ENCODE results near the gene S100A2. TPM values are rescaled to one million over a fixed set of nuclear protein-coding genes. Genes with fewer than 3 reads are reported as not detected.

The S100A2 gene
- polyA plus RNA-seq, 2 of the 4 experiments (the other 2 are of a cell fraction): 5.1 to 15.9 TPM

- H3K4me3 ChIP-seq: peak overlapping the region; percentile 45
- peak overlapping the region; percentile 91 to 96 for H3K27ac ChIP-seq
- peak overlapping the region; percentile 96 for H3K4me2 ChIP-seq
- H3K9me3 ChIP-seq: no peaks in the 10 kb centered on the region
- peak; percentile 73 to 82 for ATAC-seq
- CTCF ChIA-PET: interaction anchor here (1.3 to 7.9 kb wide), 5 partner anchors 18 to 98 kb away, joined by 3 to 57 read pairs (median 7); partner anchors contain the start of genes S100A1 and S100A13
- peaks cover 44% of the 10 kb centered on the region for H3K4me1 ChIP-seq
- POLR2A ChIA-PET: interaction anchor here (0.6 to 4.7 kb wide), 5 partner anchors 18 to 67 kb away, joined by 3 to 39 read pairs (median 6); partner anchors contain the start of genes CHTOP and S100A13
- peak; percentile 88 to 98 for DNase-seq (ENCODE audit: low read depth in 1 of 2, low spot score in 1 of 2)
- no peak for FAIRE-seq
- WGBS (ENCODE audit: missing lambda C conversion rate): 5% methylated on average over 16 of the region's 19 CpGs
- no peak for TF ChIP-seq POLR2AphosphoS2 (conservative IDR thresholded peaks at IDR 0.05; ENCODE audit: low read length)
- TF ChIP-seq HOXB5 (CRISPR knock-in tag; IDR thresholded peaks at IDR 0.05): no peak
- TF ChIP-seq, protein P1, sequence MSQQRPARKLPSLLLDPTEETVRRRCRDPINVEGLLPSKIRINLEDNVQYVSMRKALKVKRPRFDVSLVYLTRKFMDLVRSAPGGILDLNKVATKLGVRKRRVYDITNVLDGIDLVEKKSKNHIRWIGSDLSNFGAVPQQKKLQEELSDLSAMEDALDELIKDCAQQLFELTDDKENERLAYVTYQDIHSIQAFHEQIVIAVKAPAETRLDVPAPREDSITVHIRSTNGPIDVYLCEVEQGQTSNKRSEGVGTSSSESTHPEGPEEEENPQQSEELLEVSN (IDR thresholded peaks at IDR 0.05; ENCODE audit: borderline replicate concordance, low read depth): no peak
- TF ChIP-seq ZNF302 (CRISPR knock-in tag; IDR thresholded peaks at IDR 0.05): no peak
- no peak for TF ChIP-seq HMGXB4 (CRISPR knock-in tag; IDR thresholded peaks at IDR 0.05; ENCODE audit: borderline replicate concordance)
- TF ChIP-seq KDM1A (IDR thresholded peaks at IDR 0.05; ENCODE audit: low read depth): no peak
- no peak for TF ChIP-seq SREBF2 (IDR thresholded peaks at IDR 0.05)
- TF ChIP-seq HEYL (CRISPR knock-in tag; IDR thresholded peaks at IDR 0.05): no peak
- no peak for TF ChIP-seq NPAS2 (CRISPR knock-in tag; IDR thresholded peaks at IDR 0.05; ENCODE audit: borderline replicate concordance)
- TF ChIP-seq, protein P2, sequence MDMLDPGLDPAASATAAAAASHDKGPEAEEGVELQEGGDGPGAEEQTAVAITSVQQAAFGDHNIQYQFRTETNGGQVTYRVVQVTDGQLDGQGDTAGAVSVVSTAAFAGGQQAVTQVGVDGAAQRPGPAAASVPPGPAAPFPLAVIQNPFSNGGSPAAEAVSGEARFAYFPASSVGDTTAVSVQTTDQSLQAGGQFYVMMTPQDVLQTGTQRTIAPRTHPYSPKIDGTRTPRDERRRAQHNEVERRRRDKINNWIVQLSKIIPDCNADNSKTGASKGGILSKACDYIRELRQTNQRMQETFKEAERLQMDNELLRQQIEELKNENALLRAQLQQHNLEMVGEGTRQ (IDR thresholded peaks at IDR 0.05): no peak
- peak; percentile 33; the same call in 2 of the 3 replicates for TF ChIP-seq BCL3 (IDR thresholded peaks at IDR 0.05)
- TF ChIP-seq, protein P3, sequence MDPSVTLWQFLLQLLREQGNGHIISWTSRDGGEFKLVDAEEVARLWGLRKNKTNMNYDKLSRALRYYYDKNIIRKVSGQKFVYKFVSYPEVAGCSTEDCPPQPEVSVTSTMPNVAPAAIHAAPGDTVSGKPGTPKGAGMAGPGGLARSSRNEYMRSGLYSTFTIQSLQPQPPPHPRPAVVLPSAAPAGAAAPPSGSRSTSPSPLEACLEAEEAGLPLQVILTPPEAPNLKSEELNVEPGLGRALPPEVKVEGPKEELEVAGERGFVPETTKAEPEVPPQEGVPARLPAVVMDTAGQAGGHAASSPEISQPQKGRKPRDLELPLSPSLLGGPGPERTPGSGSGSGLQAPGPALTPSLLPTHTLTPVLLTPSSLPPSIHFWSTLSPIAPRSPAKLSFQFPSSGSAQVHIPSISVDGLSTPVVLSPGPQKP (IDR thresholded peaks at IDR 0.05; ENCODE audit: low read depth, low read length): no peak
- TF ChIP-seq FOXS1 (CRISPR knock-in tag; IDR thresholded peaks at IDR 0.05): no peak
- TF ChIP-seq JUN (IDR thresholded peaks at IDR 0.05): peak; percentile 57 to 69
- TF ChIP-seq CHD2 (IDR thresholded peaks at IDR 0.05; ENCODE audit: low read length, partially characterized antibody): no peak
- peak; percentile 56; the same call in 1 of the 2 replicates for TF ChIP-seq MYC (IDR thresholded peaks at IDR 0.05; ENCODE audit: borderline replicate concordance, low read length)
- no peak for TF ChIP-seq CBX8 (IDR thresholded peaks at IDR 0.05)
- TF ChIP-seq, protein P4, sequence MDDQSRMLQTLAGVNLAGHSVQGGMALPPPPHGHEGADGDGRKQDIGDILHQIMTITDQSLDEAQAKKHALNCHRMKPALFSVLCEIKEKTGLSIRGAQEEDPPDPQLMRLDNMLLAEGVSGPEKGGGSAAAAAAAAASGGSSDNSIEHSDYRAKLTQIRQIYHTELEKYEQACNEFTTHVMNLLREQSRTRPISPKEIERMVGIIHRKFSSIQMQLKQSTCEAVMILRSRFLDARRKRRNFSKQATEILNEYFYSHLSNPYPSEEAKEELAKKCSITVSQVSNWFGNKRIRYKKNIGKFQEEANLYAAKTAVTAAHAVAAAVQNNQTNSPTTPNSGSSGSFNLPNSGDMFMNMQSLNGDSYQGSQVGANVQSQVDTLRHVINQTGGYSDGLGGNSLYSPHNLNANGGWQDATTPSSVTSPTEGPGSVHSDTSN (IDR thresholded peaks at IDR 0.05): peak; percentile 94
- TF ChIP-seq EHMT2 (IDR thresholded peaks at IDR 0.05; ENCODE audit: low read depth): no peak
- no peak for TF ChIP-seq ZC3H11A (IDR thresholded peaks at IDR 0.05)
- no peak for TF ChIP-seq EHF (CRISPR knock-in tag; IDR thresholded peaks at IDR 0.05)
- 0 out of 2 replicates have a peak, but pooled peaks have one; percentile 34 for TF ChIP-seq JUNB (IDR thresholded peaks at IDR 0.05)
- 0 out of 2 replicates have a peak, but pooled peaks have one; percentile 13 for TF ChIP-seq GATA3 (IDR thresholded peaks at IDR 0.05; ENCODE audit: borderline replicate concordance)
- no peak for TF ChIP-seq RCOR1 (IDR thresholded peaks at IDR 0.05; ENCODE audit: low read depth, low read length)
- TF ChIP-seq PHF8 (IDR thresholded peaks at IDR 0.05; ENCODE audit: borderline replicate concordance, low read depth): no peak
- TF ChIP-seq HDAC2 (IDR thresholded peaks at IDR 0.05): no peak
- TF ChIP-seq HOXA7 (CRISPR knock-in tag; IDR thresholded peaks at IDR 0.05): no peak
- no peak for TF ChIP-seq ZFP36 (IDR thresholded peaks at IDR 0.05; ENCODE audit: borderline replicate concordance, partially characterized antibody)
- TF ChIP-seq HOXB13 (CRISPR knock-in tag; IDR thresholded peaks at IDR 0.05; ENCODE audit: low read depth): no peak
- TF ChIP-seq RARB (CRISPR knock-in tag; IDR thresholded peaks at IDR 0.05): no peak
- TF ChIP-seq CHD4 (IDR thresholded peaks at IDR 0.05; ENCODE audit: borderline replicate concordance): no peak
- TF ChIP-seq SMC3 (IDR thresholded peaks at IDR 0.05): peak; percentile 2; the same call in 1 of the 3 replicates
- TF ChIP-seq, protein P5, sequence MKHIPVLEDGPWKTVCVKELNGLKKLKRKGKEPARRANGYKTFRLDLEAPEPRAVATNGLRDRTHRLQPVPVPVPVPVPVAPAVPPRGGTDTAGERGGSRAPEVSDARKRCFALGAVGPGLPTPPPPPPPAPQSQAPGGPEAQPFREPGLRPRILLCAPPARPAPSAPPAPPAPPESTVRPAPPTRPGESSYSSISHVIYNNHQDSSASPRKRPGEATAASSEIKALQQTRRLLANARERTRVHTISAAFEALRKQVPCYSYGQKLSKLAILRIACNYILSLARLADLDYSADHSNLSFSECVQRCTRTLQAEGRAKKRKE (CRISPR knock-in tag; IDR thresholded peaks at IDR 0.05; ENCODE audit: low read depth): no peak
These were observed 43.3 kb upstream of the S100A2 start for GRCh38 chr1:153608742-153609584.

All from A549 (cell line).